SHP77 (cell line): ENCODE data around the gene HECTD2.
"Not testable (repeated sequence)": the region's sequence is repeated elsewhere in the genome, so short reads cannot be mapped to it uniquely, and the experiment has no call there.

ENCODE experiments used
- DNase-seq, 2 experiments: peaks; one replicate each; lab custom pipeline; 2025; lab: John Stamatoyannopoulos, UW

The HECTD2 gene

GRCh38 chr10:91472911-91473310 lies 62.8 kb downstream of the HECTD2 start:
- no peak for DNase-seq

GRCh38 chr10:91474009-91474408 lies 63.9 kb downstream of the HECTD2 start:
- no peak for DNase-seq

- DNase-seq = no peak
Measured at GRCh38 chr10:91477236-91477635, 67.1 kb downstream of the HECTD2 start.

GRCh38 chr10:91479583-91479982 lies 69.4 kb downstream of the HECTD2 start:
- no peak for DNase-seq

- no peak for DNase-seq
Measured at GRCh38 chr10:91487911-91488582, 77.9 kb downstream of the HECTD2 start.

GRCh38 chr10:91493313-91493712 lies 83.2 kb downstream of the HECTD2 start:
- DNase-seq = no peak

- DNase-seq = no peak
Measured at GRCh38 chr10:91495402-91495801, 85.3 kb downstream of the HECTD2 start.

GRCh38 chr10:91496016-91496415 lies 85.9 kb downstream of the HECTD2 start:
- DNase-seq = no peak

- DNase-seq = no peak
Measured at GRCh38 chr10:91511549-91512330, 101.6 kb downstream of the HECTD2 start.

- DNase-seq = no peak
Measured at GRCh38 chr10:91512458-91512857, 102.3 kb downstream of the HECTD2 start.

GRCh38 chr10:91513598-91514424 lies 103.7 kb downstream of the HECTD2 start:
- no peak for DNase-seq

GRCh38 chr10:91514787-91515186 lies 104.6 kb downstream of the HECTD2 start:
- DNase-seq = no peak

- no peak for DNase-seq
Measured at GRCh38 chr10:91517394-91517793, 107.2 kb downstream of the HECTD2 start.

- no peak for DNase-seq
Measured at GRCh38 chr10:91519899-91520514, 109.9 kb downstream of the HECTD2 start.

GRCh38 chr10:91520661-91521060 lies 110.5 kb downstream of the HECTD2 start:
- no peak for DNase-seq

GRCh38 chr10:91521439-91521838 lies 111.3 kb downstream of the HECTD2 start:
- no peak for DNase-seq

GRCh38 chr10:91525896-91526712 lies 116.0 kb downstream of the HECTD2 start:
- no peak for DNase-seq

- DNase-seq = no peak
Measured at GRCh38 chr10:91528080-91528479, 117.9 kb downstream of the HECTD2 start.

- no peak for DNase-seq
Measured at GRCh38 chr10:91528768-91529167, 118.6 kb downstream of the HECTD2 start.

GRCh38 chr10:91534789-91535188 lies 124.6 kb downstream of the HECTD2 start:
- not testable (repeated sequence) for DNase-seq

- DNase-seq = no peak
Measured at GRCh38 chr10:91536111-91536510, 126.0 kb downstream of the HECTD2 start.
